Measurements from ENCODE around the gene VNN1. TPM values are rescaled to one million over a fixed set of nuclear protein-coding genes. Genes with fewer than 3 reads are reported as not detected.

VNN1 gene
- total RNA-seq, 1 donor from 2014 or later: not detected

DNA sequence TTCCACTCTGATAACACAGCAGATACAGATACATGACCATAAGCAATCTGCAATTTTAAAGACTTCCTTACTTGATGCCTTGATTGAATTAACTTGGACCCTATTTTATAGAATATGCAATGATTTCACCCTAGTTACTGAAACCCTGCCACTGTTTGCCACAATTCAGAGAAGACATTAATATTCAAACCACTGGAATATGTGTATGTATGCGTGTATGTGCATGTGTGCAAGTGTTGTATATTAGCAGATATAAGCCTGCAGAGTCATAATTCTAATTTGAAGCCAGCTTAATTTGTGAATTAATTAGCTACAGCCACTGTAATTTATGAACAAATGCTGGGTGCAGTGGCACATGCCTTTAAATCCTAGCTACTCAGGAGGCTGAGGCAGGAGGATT lies 34.6 kb upstream of the VNN1 start:
- H3K4me1 ChIP-seq: no peaks in the 10 kb centered on the region
- no peak overlapping the region for H3K27ac ChIP-seq
- no peak overlapping the region for H3K4me2 ChIP-seq
- no peak overlapping the region for H3K9ac ChIP-seq
- no peak overlapping the region for H3K4me3 Mint-ChIP-seq
- H3K27me3 Mint-ChIP-seq (ENCODE audit: insufficient read depth, low read depth): peaks cover 2% of the 10 kb centered on the region
- DNase-seq (ENCODE audit: low spot score): no peak
- H3K9me3 ChIP-seq (ENCODE audit: low read depth): no peaks in the 10 kb centered on the region
- no peaks in the 10 kb centered on the region for H3K36me3 ChIP-seq
- H3K36me3 Mint-ChIP-seq: no peaks in the 10 kb centered on the region
- no peak overlapping the region for H3K4me3 ChIP-seq
- H4K20me1 ChIP-seq (ENCODE audit: low read depth): no peaks in the 10 kb centered on the region
- no peaks in the 10 kb centered on the region for H3K79me2 ChIP-seq (ENCODE audit: low read depth)
- no peaks in the 10 kb centered on the region for H3K9me3 Mint-ChIP-seq
- H2AFZ ChIP-seq (replicated peaks): no peak overlapping the region
- no peak for TF ChIP-seq EZH2phosphoT487 (IDR thresholded peaks at IDR 0.05)
- TF ChIP-seq, protein P1, sequence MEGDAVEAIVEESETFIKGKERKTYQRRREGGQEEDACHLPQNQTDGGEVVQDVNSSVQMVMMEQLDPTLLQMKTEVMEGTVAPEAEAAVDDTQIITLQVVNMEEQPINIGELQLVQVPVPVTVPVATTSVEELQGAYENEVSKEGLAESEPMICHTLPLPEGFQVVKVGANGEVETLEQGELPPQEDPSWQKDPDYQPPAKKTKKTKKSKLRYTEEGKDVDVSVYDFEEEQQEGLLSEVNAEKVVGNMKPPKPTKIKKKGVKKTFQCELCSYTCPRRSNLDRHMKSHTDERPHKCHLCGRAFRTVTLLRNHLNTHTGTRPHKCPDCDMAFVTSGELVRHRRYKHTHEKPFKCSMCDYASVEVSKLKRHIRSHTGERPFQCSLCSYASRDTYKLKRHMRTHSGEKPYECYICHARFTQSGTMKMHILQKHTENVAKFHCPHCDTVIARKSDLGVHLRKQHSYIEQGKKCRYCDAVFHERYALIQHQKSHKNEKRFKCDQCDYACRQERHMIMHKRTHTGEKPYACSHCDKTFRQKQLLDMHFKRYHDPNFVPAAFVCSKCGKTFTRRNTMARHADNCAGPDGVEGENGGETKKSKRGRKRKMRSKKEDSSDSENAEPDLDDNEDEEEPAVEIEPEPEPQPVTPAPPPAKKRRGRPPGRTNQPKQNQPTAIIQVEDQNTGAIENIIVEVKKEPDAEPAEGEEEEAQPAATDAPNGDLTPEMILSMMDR (IDR thresholded peaks at IDR 0.05): no peak
- no peak for TF ChIP-seq EZH2 (IDR thresholded peaks at IDR 0.05)
- no peak overlapping the region for H3K27ac Mint-ChIP-seq
- H3F3A ChIP-seq (ENCODE audit: low read depth): no peaks in the 10 kb centered on the region
- H3K4me1 Mint-ChIP-seq: no peaks in the 10 kb centered on the region
- no peaks in the 10 kb centered on the region for H3K27me3 ChIP-seq

DNA sequence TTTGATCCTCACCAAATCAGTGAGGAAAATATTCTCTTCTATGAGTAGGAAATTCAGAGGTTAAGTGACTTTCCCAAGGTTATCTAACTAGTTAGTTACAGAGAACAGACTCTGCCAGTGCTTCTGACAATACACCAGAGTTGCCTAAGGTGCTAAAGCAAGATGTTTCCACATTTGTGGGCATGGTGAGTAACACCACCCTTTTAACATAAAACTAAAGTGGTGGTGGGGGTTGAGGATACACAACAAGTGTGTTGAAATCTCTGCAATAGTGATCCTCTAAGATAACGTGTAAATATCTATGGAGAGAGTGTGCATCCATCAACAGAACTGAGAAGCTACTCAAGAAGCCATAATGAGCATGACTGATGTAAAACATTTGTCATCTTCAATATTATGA lies 32.2 kb upstream of the VNN1 start:
- H3K36me3 ChIP-seq: no peaks in the 10 kb centered on the region
- no peaks in the 10 kb centered on the region for H3K9me3 Mint-ChIP-seq
- H3K27me3 ChIP-seq: no peaks in the 10 kb centered on the region
- no peaks in the 10 kb centered on the region for H3K4me1 ChIP-seq
- no peaks in the 10 kb centered on the region for H3K9me3 ChIP-seq (ENCODE audit: low read depth)
- H3F3A ChIP-seq (ENCODE audit: low read depth): no peaks in the 10 kb centered on the region
- no peak overlapping the region for H3K27ac Mint-ChIP-seq
- no peak overlapping the region for H3K27ac ChIP-seq
- H3K4me2 ChIP-seq: no peak overlapping the region
- no peaks in the 10 kb centered on the region for H3K36me3 Mint-ChIP-seq
- H3K9ac ChIP-seq: no peak overlapping the region
- TF ChIP-seq, protein P1 (IDR thresholded peaks at IDR 0.05): no peak
- no peak for TF ChIP-seq EZH2 (IDR thresholded peaks at IDR 0.05)
- no peak overlapping the region for H2AFZ ChIP-seq (replicated peaks)
- H3K4me3 Mint-ChIP-seq: no peak overlapping the region
- no peaks in the 10 kb centered on the region for H4K20me1 ChIP-seq (ENCODE audit: low read depth)
- peaks cover 2% of the 10 kb centered on the region for H3K27me3 Mint-ChIP-seq (ENCODE audit: insufficient read depth, low read depth)
- H3K4me1 Mint-ChIP-seq: no peaks in the 10 kb centered on the region
- no peaks in the 10 kb centered on the region for H3K79me2 ChIP-seq (ENCODE audit: low read depth)
- no peak for DNase-seq (ENCODE audit: low spot score)
- no peak overlapping the region for H3K4me3 ChIP-seq

DNA sequence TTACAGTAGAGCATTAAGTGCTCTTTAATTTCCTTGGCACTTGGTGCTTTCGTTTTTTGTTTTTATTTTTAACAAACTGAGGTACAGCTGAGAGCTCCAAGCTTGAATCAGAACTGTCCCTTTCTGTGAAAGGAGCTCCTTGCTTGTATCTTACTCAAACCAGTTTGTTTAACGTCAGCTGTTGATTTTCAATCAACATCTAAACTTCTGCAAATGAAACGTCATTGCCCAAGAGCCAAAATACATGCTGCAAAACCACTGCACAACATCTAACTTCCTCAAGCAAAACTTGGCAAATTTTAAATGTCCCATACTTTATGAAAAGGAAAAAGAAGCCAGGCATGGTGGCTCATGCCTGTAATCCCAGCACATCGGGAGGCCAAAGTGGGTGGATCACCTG lies 28.6 kb upstream of the VNN1 start:
- H3K27ac ChIP-seq: no peak overlapping the region
- no peak overlapping the region for H2AFZ ChIP-seq (replicated peaks)
- no peak overlapping the region for H3K4me3 Mint-ChIP-seq
- no peaks in the 10 kb centered on the region for H3K4me1 ChIP-seq
- no peaks in the 10 kb centered on the region for H3K27me3 ChIP-seq
- no peaks in the 10 kb centered on the region for H3K9me3 Mint-ChIP-seq
- no peak overlapping the region for H3K27ac Mint-ChIP-seq
- H3K9me3 ChIP-seq (ENCODE audit: low read depth): no peaks in the 10 kb centered on the region
- H3K4me1 Mint-ChIP-seq: no peaks in the 10 kb centered on the region
- H3K36me3 Mint-ChIP-seq: no peaks in the 10 kb centered on the region
- H3K27me3 Mint-ChIP-seq (ENCODE audit: insufficient read depth, low read depth): peaks cover 2% of the 10 kb centered on the region
- H3K4me2 ChIP-seq: no peak overlapping the region
- no peaks in the 10 kb centered on the region for H4K20me1 ChIP-seq (ENCODE audit: low read depth)
- no peaks in the 10 kb centered on the region for H3F3A ChIP-seq (ENCODE audit: low read depth)
- H3K4me3 ChIP-seq: no peak overlapping the region
- TF ChIP-seq EZH2 (IDR thresholded peaks at IDR 0.05): no peak
- TF ChIP-seq, protein P1 (IDR thresholded peaks at IDR 0.05): no peak
- TF ChIP-seq EZH2phosphoT487 (IDR thresholded peaks at IDR 0.05): no peak
- no peaks in the 10 kb centered on the region for H3K36me3 ChIP-seq
- H3K9ac ChIP-seq: no peak overlapping the region
- no peaks in the 10 kb centered on the region for H3K79me2 ChIP-seq (ENCODE audit: low read depth)
- DNase-seq (ENCODE audit: low spot score): no peak

DNA sequence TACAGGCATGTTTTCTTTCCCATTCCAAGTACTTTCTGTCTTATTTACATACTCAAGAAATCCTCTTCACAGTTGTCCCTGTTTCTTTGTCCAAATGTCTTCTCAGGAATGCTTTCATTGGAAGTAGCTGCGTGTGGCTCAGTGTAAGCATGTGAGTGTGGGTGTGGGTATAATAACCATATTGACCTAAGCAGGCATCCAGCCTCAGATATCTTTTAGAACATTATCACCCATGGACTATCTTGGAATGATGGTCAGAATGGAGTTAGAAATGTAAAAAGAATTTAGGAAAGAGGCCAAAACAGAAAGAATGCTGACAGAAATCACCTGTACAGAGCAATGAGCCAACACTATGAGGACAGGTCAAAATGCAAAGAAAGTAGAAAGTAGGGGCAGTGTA lies 27.4 kb upstream of the VNN1 start:
- H3K9ac ChIP-seq: no peak overlapping the region
- H4K20me1 ChIP-seq (ENCODE audit: low read depth): no peaks in the 10 kb centered on the region
- H3F3A ChIP-seq (ENCODE audit: low read depth): no peaks in the 10 kb centered on the region
- TF ChIP-seq, protein P1 (IDR thresholded peaks at IDR 0.05): no peak
- TF ChIP-seq EZH2 (IDR thresholded peaks at IDR 0.05) (no peak), EZH2phosphoT487 (IDR thresholded peaks at IDR 0.05) (no peak)
- no peak overlapping the region for H3K27ac ChIP-seq
- no peaks in the 10 kb centered on the region for H3K9me3 ChIP-seq (ENCODE audit: low read depth)
- no peak for DNase-seq (ENCODE audit: low spot score)
- no peak overlapping the region for H2AFZ ChIP-seq (replicated peaks)
- no peaks in the 10 kb centered on the region for H3K9me3 Mint-ChIP-seq
- H3K27me3 ChIP-seq: no peaks in the 10 kb centered on the region
- no peak overlapping the region for H3K4me3 Mint-ChIP-seq
- no peaks in the 10 kb centered on the region for H3K4me1 ChIP-seq
- no peaks in the 10 kb centered on the region for H3K27me3 Mint-ChIP-seq (ENCODE audit: insufficient read depth, low read depth)
- no peak overlapping the region for H3K27ac Mint-ChIP-seq
- no peak overlapping the region for H3K4me3 ChIP-seq
- no peaks in the 10 kb centered on the region for H3K36me3 ChIP-seq
- no peaks in the 10 kb centered on the region for H3K4me1 Mint-ChIP-seq
- H3K4me2 ChIP-seq: no peak overlapping the region
- H3K79me2 ChIP-seq (ENCODE audit: low read depth): no peaks in the 10 kb centered on the region
- no peaks in the 10 kb centered on the region for H3K36me3 Mint-ChIP-seq
